Measurements from ENCODE around the gene TRAF3. TPM values are rescaled to one million over a fixed set of nuclear protein-coding genes. Genes with fewer than 3 reads are reported as not detected.

TRAF3 gene
- total RNA-seq, 2 experiments from 2014 or later: 37.4 to 38.9 TPM

DNA sequence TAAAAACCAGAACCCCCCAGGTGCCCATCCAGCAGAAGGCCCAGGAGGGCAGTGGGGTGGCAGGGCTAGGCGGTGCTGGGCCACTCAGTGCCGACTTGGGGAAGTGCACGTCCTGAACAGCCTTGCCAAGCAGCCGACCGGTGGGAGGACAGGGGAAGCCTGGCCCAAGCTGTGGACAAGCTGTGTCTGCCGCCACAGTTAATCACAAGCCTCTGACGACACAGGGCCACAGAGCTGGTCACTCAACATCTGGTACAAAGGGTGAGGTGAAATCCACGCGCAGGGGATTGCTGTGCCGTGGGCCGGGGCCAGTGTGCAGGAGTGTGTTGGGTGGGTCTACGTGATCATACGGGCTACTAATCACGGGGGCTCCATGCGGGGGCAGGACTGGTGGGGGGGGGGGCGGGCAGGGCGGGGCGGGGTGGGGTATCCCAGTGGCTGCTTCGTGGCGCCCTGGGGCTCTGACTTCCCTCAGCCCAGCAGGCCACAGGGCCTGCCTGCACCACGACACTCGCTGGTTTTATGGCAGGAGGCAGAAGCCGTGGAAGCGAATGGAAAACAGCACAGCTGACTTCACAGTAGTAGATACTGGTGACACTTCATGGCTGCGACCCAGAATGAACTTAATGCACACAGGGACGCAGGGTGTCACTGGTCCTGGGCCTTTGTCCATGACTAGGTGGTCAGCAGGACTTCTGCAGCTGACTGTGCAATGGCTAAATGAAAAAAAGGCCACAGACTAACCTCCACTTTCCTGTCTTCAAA lies 155.4 kb downstream of the TRAF3 start:
- ChIA-PET POLR2A (interaction anchor here (1.0 kb wide), 1 partner anchor 11 kb away, joined by 3 read pairs; no protein-coding TSS in a partner anchor), CTCF (no interaction called here)
- peaks cover 18% of the 10 kb centered on the region for H3K27me3 Mint-ChIP-seq
- peaks cover 10% of the 10 kb centered on the region for H3K4me1 Mint-ChIP-seq
- H3K9me3 Mint-ChIP-seq: no peaks in the 10 kb centered on the region
- no peak for DNase-seq
- H3K27ac Mint-ChIP-seq: no peak overlapping the region
- H3K4me3 Mint-ChIP-seq: no peak overlapping the region
- no peaks in the 10 kb centered on the region for H3K36me3 Mint-ChIP-seq (ENCODE audit: low read depth)

DNA sequence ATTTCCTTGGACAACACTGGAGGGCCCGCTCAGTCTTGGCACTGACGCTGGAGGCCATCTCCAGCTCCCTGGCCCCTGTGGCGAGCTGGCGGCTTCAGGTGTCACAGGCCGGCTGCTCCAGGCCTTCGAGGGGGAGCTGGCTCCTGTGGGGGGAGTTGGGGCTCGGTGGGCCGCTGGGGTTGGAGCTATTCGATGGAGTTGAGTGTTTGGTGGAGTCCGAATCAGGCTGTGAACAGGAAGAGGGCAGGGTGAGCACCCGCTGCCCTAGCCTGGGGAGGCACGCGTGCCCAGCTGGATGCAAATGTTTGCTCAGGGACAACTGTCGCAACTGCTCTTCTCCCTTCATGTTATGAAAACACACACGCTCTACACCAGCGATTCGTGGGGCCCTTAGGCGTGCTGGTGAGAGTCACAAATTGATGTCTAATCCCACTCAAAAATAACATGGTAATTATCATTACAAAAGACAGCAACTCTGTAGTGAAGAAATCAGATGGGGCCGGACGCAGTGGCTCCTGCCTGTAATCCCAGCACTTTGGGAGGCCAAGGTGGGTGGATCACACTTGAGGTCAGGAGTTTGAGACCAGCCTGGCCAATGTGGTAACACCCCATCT lies 156.5 kb downstream of the TRAF3 start:
- no peak overlapping the region for H3K4me3 Mint-ChIP-seq
- H3K4me1 Mint-ChIP-seq: peaks cover 1% of the 10 kb centered on the region
- H3K27ac Mint-ChIP-seq: no peak overlapping the region
- H3K27me3 Mint-ChIP-seq: peaks cover 10% of the 10 kb centered on the region
- no peaks in the 10 kb centered on the region for H3K9me3 Mint-ChIP-seq
- DNase-seq: no peak
- ChIA-PET POLR2A (no interaction called here), CTCF (no interaction called here)
- H3K36me3 Mint-ChIP-seq (ENCODE audit: low read depth): no peaks in the 10 kb centered on the region

DNA sequence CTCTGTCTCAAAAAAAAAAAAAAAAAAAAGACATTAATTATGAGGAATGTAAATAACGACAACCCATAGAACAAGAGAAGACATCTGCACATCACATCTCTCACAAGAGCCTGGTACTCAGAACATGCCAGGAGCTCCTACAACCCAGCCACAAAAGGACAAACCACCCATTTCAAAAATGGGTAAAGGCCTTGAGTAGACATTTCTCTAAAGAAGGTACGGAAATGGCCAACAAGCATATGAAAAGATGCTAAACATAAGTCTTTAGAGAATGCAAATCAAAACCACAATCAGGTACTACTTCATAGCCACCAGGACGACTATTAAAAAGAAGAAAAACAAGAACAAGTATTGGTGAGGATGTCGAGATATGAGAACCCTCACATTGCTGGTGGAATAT lies 158.5 kb downstream of the TRAF3 start:
- CTCF ChIA-PET: interaction anchor here (0.6 to 1.1 kb wide), 3 partner anchors 202 to 535 kb away, joined by 3 to 4 read pairs (median 3); no protein-coding TSS in a partner anchor
- no peaks in the 10 kb centered on the region for H3K4me1 Mint-ChIP-seq
- POLR2A ChIA-PET: no interaction called here
- H3K4me3 Mint-ChIP-seq: no peak overlapping the region
- H3K27me3 Mint-ChIP-seq: peaks cover 5% of the 10 kb centered on the region
- no peak overlapping the region for H3K27ac Mint-ChIP-seq
- DNase-seq: no peak
- no peaks in the 10 kb centered on the region for H3K9me3 Mint-ChIP-seq
- H3K36me3 Mint-ChIP-seq (ENCODE audit: low read depth): no peaks in the 10 kb centered on the region

DNA sequence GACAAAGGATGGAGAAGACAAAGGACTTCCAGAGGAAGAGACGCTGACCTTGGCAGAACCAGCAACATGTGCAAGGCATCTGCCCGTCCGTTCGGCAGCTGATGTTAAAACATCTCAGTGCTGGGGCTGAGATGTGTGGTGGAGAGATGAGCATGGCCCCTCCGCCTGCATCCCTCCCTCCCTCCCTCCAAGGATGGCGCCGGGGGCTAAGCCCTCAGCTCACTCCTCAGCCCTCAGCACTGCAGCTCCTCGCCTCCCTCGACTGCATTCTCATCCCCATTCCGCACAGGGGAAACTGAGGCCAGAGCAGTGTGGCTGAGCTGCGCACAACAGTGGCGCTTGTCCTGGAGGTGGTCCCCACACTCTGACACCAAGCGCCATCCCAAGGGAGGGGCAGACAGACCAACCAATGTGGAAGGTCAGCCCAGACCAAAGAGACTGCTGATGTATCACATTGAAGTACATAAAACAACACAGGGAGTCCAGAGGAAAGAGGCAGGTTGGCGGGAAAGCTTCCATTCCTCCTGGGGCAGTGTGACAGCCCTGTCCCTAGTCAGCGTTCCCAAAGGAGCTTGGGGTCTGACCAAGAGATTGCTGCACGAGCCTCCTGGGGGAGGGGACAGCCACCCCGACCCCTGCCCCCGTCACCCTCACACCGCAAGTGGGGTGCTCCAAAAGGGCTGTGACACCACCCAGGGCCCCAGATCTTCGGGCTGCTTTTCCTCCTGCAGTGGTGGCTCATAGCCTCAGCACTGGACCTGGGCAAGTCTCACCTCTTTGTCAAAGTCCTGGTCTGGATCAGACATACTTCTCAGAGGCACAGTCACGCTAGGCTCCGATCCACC lies 160.3 kb downstream of the TRAF3 start:
- no peak for DNase-seq
- ChIA-PET POLR2A (no interaction called here), CTCF (no interaction called here)
- Mint-ChIP-seq H3K4me1 (no peaks in the 10 kb centered on the region), H3K4me3 (no peak overlapping the region), H3K27me3 (no peaks in the 10 kb centered on the region), H3K27ac (no peak overlapping the region), H3K36me3 (ENCODE audit: low read depth) (no peaks in the 10 kb centered on the region), H3K9me3 (no peaks in the 10 kb centered on the region)

GRCh38 chr14:102938191-102938590 lies 160.9 kb downstream of the TRAF3 start:
- no peaks in the 10 kb centered on the region for H3K4me1 Mint-ChIP-seq
- no peaks in the 10 kb centered on the region for H3K36me3 Mint-ChIP-seq (ENCODE audit: low read depth)
- no peak for DNase-seq
- ChIA-PET CTCF (no interaction called here), POLR2A (no interaction called here)
- H3K27ac Mint-ChIP-seq: no peak overlapping the region
- H3K4me3 Mint-ChIP-seq: no peak overlapping the region
- H3K9me3 Mint-ChIP-seq: no peaks in the 10 kb centered on the region
- H3K27me3 Mint-ChIP-seq: no peaks in the 10 kb centered on the region

GRCh38 chr14:102939329-102939728 lies 162.1 kb downstream of the TRAF3 start:
- Mint-ChIP-seq H3K9me3 (no peaks in the 10 kb centered on the region), H3K27me3 (no peaks in the 10 kb centered on the region), H3K4me1 (no peaks in the 10 kb centered on the region), H3K27ac (no peak overlapping the region), H3K4me3 (no peak overlapping the region), H3K36me3 (ENCODE audit: low read depth) (no peaks in the 10 kb centered on the region)
- POLR2A ChIA-PET: no interaction called here
- CTCF ChIA-PET: no interaction called here
- no peak for DNase-seq

DNA sequence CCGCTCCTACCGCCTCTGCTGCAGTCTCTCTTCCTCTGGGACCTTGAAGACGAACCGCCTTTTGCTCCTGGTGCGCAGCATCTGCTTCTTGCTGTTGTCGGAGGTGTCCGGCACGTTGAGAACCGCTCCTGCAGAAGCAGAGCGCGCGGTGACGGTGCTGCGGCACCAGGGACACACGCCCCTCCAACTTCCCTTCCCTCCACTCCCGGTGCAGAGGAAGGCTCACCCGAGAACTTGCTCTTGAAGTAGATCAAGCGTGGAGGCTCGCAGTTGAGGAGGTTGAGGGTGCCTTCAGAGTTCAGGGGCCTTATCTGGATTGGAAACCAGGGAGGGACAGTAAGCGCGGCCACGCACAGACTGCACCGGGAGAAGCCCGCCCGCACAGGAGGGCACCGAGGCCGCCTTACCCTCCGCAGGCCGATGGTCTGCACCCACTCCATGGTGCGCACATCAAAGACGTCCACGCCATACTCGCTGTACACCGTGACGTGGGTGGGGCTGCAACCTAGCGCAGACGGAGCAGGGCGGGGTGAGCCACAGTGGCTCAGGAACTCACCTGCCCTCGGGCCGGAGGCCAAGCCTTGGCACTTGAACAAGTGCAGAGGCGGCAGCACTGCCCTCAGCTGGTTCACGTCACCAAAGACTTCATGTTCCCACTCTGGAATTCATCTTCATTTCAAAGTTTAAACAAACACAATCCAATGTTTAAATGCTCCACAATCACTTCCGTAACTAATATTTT lies 162.7 kb downstream of the TRAF3 start:
- no peaks in the 10 kb centered on the region for H3K4me1 Mint-ChIP-seq

DNA sequence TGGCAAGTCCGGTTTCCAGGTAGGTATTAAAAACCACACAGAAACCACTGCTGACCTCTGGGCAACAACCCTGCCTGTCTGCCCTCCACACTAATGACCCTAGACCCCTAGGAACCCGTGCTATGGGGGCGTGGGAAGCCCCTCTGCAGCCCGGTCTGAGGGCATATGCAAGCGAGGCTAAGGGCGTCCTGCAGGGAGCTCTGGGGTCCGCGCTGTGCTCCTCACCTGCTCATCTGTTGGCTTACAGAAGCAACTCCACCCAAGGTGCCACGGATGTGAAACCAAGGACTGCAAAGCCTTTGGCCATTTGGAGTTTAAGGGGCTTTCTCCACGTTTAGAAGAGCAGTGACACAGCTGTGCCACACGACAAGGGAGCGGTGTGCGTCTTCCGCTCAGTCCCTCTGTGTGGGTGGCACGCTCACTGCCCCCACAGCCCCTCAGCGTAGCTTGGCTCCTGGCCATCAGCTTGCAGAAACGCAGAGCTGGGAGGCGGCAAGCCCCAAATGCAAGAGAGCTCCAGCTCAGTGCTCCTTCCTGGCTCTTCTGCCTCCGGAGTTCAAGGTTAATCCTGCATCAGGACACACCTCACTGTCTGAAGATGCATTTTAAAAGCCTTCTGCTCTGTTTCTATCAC lies 163.6 kb downstream of the TRAF3 start:
- Mint-ChIP-seq H3K4me3 (no peak overlapping the region), H3K9me3 (no peaks in the 10 kb centered on the region), H3K27me3 (no peaks in the 10 kb centered on the region), H3K36me3 (ENCODE audit: low read depth) (no peaks in the 10 kb centered on the region), H3K4me1 (no peaks in the 10 kb centered on the region), H3K27ac (no peak overlapping the region)
- CTCF ChIA-PET: no interaction called here
- POLR2A ChIA-PET: no interaction called here
- DNase-seq: no peak

More for the DNA sequence above, 162.7 kb downstream of the TRAF3 start:
- Mint-ChIP-seq H3K9me3 (no peaks in the 10 kb centered on the region), H3K27ac (no peak overlapping the region), H3K27me3 (no peaks in the 10 kb centered on the region), H3K36me3 (ENCODE audit: low read depth) (no peaks in the 10 kb centered on the region), H3K4me3 (no peak overlapping the region)
- CTCF ChIA-PET: no interaction called here
- POLR2A ChIA-PET: no interaction called here
- DNase-seq: no peak

- no peaks in the 10 kb centered on the region for H3K36me3 Mint-ChIP-seq (ENCODE audit: low read depth)
- ChIA-PET POLR2A (no interaction called here), CTCF (no interaction called here)
- peaks cover 2% of the 10 kb centered on the region for H3K4me1 Mint-ChIP-seq
- H3K27me3 Mint-ChIP-seq: no peaks in the 10 kb centered on the region
- H3K9me3 Mint-ChIP-seq: no peaks in the 10 kb centered on the region
- H3K27ac Mint-ChIP-seq: no peak overlapping the region
- no peak overlapping the region for H3K4me3 Mint-ChIP-seq
- no peak for DNase-seq
Measured at GRCh38 chr14:102941419-102942011, 164.3 kb downstream of the TRAF3 start.

DNA sequence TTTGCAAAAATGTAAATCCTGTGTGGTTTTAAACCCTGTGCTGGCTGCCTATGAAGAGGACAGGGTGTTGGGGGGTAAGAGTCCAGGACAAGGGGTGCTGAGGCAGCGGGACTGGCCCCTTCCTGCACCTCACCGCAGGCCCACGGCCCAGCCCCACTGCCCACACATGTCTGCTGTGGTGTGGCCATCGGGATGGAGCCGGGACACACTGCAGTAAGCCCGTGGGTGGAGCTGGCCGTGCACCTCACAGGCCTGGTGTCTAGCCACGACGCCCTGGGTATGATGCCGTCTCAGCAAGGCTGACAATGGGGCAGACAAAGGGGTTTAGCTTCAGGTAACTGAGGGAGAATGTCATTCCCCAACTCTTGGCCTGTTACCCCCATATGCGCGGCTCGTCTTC lies 164.8 kb downstream of the TRAF3 start:
- Mint-ChIP-seq H3K27me3 (no peaks in the 10 kb centered on the region), H3K27ac (no peak overlapping the region), H3K4me3 (no peak overlapping the region), H3K9me3 (no peaks in the 10 kb centered on the region), H3K4me1 (peaks cover 7% of the 10 kb centered on the region), H3K36me3 (ENCODE audit: low read depth) (no peaks in the 10 kb centered on the region)
- no peak for DNase-seq
- ChIA-PET POLR2A (no interaction called here), CTCF (no interaction called here)

DNA sequence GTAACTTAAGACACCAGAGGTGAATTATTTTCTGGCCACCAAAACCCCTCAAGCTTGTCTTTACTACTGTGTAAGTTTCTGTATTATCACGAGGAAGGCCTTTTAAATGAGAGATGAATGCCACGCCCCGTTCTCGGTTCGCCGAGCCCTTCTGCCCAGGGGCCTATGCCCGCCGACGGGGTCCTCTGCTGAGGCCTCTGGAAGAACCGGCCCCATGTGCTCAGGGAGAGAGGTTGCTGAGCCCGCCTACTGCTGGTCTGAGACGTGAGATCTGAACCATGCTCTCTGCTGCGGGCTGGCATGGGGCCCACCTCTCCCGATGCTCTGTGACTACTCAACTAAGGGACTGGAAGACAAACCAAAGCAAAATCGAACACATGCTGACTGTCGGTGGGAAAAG lies 166.2 kb downstream of the TRAF3 start:
- Mint-ChIP-seq H3K27ac (no peak overlapping the region), H3K9me3 (no peaks in the 10 kb centered on the region), H3K27me3 (no peaks in the 10 kb centered on the region), H3K4me3 (no peak overlapping the region), H3K4me1 (peaks cover 12% of the 10 kb centered on the region), H3K36me3 (ENCODE audit: low read depth) (no peaks in the 10 kb centered on the region)
- ChIA-PET POLR2A (interaction anchor here (0.9 kb wide), 1 partner anchor 11 kb away, joined by 3 read pairs; no protein-coding TSS in a partner anchor), CTCF (no interaction called here)
- no peak for DNase-seq

DNA sequence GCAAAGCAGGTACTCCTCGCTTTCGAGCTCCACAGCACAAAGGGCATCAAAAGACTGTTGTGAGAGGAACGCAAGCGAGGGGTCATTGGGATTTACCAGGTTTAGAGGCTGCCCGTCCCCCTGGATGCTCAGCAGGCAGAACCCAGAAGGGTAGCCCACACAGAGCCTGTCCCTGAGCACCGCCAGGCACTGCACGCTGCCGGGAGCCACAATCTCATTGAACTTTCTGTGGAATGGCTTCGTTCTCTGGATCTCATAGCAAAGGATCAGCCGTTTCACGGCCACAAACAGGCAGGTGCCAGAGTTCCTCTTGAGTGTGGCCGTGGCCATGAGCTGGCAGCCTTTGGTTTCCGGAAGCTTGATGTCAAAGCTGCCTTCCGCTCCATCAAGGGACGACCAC lies 166.7 kb downstream of the TRAF3 start:
- H3K36me3 Mint-ChIP-seq (ENCODE audit: low read depth): no peaks in the 10 kb centered on the region
- no peak overlapping the region for H3K4me3 Mint-ChIP-seq
- no peak overlapping the region for H3K27ac Mint-ChIP-seq
- H3K4me1 Mint-ChIP-seq: peaks cover 16% of the 10 kb centered on the region
- ChIA-PET CTCF (no interaction called here), POLR2A (interaction anchor here (0.9 kb wide), 1 partner anchor 12 kb away, joined by 3 read pairs; no protein-coding TSS in a partner anchor)
- no peaks in the 10 kb centered on the region for H3K27me3 Mint-ChIP-seq
- DNase-seq: no peak
- H3K9me3 Mint-ChIP-seq: no peaks in the 10 kb centered on the region
